HS-27A (cell line): ENCODE results near the gene RNF208.
A peak's percentile ranks its signal among the peaks of the same experiment; 100 is the strongest.

ENCODE experiments used
- DNase-seq: peaks from one replicate; pipeline ENCODE4 v3.0.0-alpha.2; 2012; ENCODE audit warnings: low read depth, missing footprints

The RNF208 gene

GRCh38 chr9:137191691-137192447 is 30.2 kb downstream of the RNF208 start:
- DNase-seq = no peak

GRCh38 chr9:137191245-137191644 is 30.8 kb downstream of the RNF208 start:
- no peak for DNase-seq

- no peak for DNase-seq
These were observed 31.7 kb downstream of the RNF208 start for GRCh38 chr9:137190315-137190856.

- DNase-seq = no peak
These were observed 32.4 kb downstream of the RNF208 start for GRCh38 chr9:137189297-137190295.

GRCh38 chr9:137188490-137189296 is 33.3 kb downstream of the RNF208 start, which contains the start of the genes ANAPC2 and SSNA1:
Gene ANAPC2 (minus strand): TSS chr9:137188560. CDS start chr9:137188532, 28 bp downstream.
Gene SSNA1 (plus strand): TSS chr9:137188676. CDS start chr9:137188727, 51 bp downstream.
- peak; percentile 76 for DNase-seq

GRCh38 chr9:137188086-137188489 is 34.0 kb downstream of the RNF208 start:
- DNase-seq = no peak

- no peak for DNase-seq
These were observed 34.7 kb downstream of the RNF208 start for GRCh38 chr9:137187386-137187785.

- DNase-seq = no peak
These were observed 35.7 kb downstream of the RNF208 start for GRCh38 chr9:137186385-137186784.

- DNase-seq = no peak
These were observed 36.1 kb downstream of the RNF208 start for GRCh38 chr9:137185921-137186320.

GRCh38 chr9:137184881-137185660 is 37.0 kb downstream of the RNF208 start:
- no peak for DNase-seq

GRCh38 chr9:137183980-137184595 is 38.0 kb downstream of the RNF208 start:
- no peak for DNase-seq

GRCh38 chr9:137182836-137183235 is 39.2 kb downstream of the RNF208 start:
- DNase-seq = no peak

- no peak for DNase-seq
These were observed 40.4 kb downstream of the RNF208 start for GRCh38 chr9:137181680-137182079.

GRCh38 chr9:137180491-137180890 is 41.5 kb downstream of the RNF208 start:
- no peak for DNase-seq

- DNase-seq = no peak
These were observed 42.3 kb downstream of the RNF208 start for GRCh38 chr9:137179761-137180160.

- no peak for DNase-seq
These were observed 43.0 kb downstream of the RNF208 start for GRCh38 chr9:137178939-137179630.

GRCh38 chr9:137178201-137178938 is 43.7 kb downstream of the RNF208 start:
- no peak for DNase-seq

GRCh38 chr9:137176302-137177182 is 45.5 kb downstream of the RNF208 start:
- no peak for DNase-seq
